Retinal pigment epithelial cell (primary cell): Measurements from ENCODE around the gene BDH1.
A peak's percentile ranks its signal among the peaks of the same experiment; 100 is the strongest.

Experiments used
- DNase-seq: peaks from one replicate; pipeline ENCODE4 v3.0.0-alpha.2; 2010; ENCODE audit warnings: low read depth
- H3K4me3 ChIP-seq: 2 replicates; pipeline ENCODE4 v1.5.1; 2011; ENCODE audit warnings: mild to moderate bottlenecking, low read length, control low read depth, moderate library complexity
- CTCF ChIP-seq: conservative IDR thresholded peaks from 2 replicates; pipeline ENCODE4 v1.5.1; 2011; ENCODE audit warnings: low read depth, low read length, control low read depth, inconsistent platforms

Gene BDH1

DNA sequence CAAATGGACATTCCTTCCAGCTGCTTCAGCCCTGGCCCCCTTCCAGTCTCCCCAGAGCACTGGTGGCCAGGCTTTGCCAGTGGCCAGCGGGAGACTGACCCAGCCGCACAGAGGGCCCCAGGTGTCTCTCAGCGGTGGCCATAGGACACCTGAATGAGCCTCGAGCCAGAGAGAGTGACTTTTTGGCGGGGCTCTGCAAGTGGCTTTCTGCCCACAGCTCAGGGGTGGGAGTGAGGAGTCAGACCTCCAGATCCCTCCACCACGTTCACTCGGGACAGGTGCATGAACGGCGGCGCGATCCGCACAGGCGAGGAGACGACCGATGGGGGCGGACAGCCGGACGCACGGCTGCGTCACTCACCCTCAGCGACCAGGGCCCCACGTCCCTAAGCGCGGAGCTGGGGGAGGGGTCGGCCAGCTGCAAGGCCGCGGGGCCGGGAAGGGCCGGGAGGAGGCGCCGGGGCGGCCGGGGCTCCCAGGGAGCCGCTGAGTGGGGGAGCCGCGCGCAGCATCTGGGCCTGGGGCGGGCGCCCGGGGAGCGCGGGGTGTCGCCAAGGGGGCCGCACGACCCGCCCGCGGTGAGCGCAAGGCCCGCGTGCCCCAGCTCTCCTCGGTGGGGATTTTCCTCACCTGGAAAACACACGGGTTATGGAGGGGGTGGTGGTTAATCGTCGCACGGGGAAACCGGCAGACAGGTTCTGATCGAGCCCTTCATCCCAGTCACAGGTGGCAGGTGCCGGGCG, 57.1 kb downstream of the BDH1 start:
- H3K4me3 ChIP-seq = no peak overlapping the region
- no peak for DNase-seq
- TF ChIP-seq CTCF = no peak

DNA sequence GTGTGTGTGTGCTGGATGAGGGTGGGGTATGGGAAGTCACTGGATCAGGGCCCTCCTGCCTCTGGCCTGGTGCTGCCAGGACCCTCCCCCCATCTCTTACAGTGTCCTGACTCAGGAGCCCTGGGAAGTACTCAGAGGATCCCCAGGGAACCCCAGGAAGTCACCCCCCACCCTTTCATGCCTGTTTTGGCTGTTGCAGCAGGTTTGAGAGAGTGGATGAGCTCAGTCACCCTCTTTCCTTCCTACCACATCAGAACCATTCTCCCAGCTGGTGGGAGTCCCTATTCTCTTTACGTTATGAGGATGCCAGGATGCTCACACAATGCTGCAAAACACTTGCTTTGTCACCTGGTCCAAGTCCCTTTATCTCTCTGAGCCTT, 59.0 kb downstream of the BDH1 start:
- no peak for DNase-seq
- no peak for TF ChIP-seq CTCF
- no peak overlapping the region for H3K4me3 ChIP-seq

DNA sequence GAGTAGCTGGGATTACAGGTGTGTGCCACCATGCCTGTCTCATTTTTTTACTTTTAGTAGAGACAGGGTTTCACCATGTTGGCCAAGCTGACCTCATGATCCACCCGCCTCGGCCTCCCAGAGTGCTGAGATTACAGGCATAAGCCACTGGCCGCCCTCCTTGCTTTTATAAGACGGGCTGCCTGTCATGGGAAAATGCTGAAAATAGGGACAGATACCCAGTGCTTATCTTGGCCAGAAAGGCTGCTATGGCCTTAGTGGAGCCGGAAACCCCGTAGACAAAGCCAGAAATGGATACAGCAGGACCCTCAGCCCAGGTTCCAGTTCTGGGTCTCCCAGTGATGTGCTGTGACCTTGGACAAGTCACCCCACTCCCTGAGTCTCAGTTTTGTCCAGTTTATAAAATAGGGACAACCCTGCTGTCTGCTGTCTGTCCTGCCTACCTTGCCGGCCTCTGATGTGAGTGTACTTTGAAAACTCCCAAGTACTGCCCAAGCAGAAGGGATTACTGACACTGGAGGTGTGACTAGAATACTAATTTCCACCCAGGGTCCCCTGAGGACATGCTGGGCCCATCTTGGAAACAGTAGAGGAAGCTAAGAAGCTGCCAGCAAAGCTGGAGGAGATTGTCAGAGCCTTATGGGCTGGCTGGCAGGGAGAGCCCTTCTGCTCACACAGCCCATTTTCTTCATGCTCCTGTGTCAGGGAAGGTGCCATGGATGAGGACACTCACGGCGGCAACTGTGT, 59.6 kb downstream of the BDH1 start:
- no peak for TF ChIP-seq CTCF
- DNase-seq = no peak

GRCh38 chr3:197495499-197495898, 60.3 kb downstream of the BDH1 start:
- TF ChIP-seq CTCF = no peak
- DNase-seq = no peak
- no peak overlapping the region for H3K4me3 ChIP-seq

More for the DNA sequence above, 59.6 kb downstream of the BDH1 start:
- no peak overlapping the region for H3K4me3 ChIP-seq

GRCh38 chr3:197495059-197495455, 60.7 kb downstream of the BDH1 start:
- no peak for TF ChIP-seq CTCF
- no peak overlapping the region for H3K4me3 ChIP-seq
- DNase-seq = no peak

GRCh38 chr3:197494366-197495058, 61.3 kb downstream of the BDH1 start:
- DNase-seq = peak; percentile 99
- TF ChIP-seq CTCF = no peak
- no peak overlapping the region for H3K4me3 ChIP-seq

GRCh38 chr3:197493049-197493448, 62.7 kb downstream of the BDH1 start:
- no peak for DNase-seq
- H3K4me3 ChIP-seq = no peak overlapping the region
- no peak for TF ChIP-seq CTCF
